Neural cell (in vitro differentiated cells): Measurements from ENCODE around the gene POU2F3. TPM values are rescaled to one million over a fixed set of nuclear protein-coding genes. Genes with fewer than 3 reads are reported as not detected.

Experiments used
- H2AFZ ChIP-seq: fragments of 200-600, 300-800 bp; sonication (generic), shearing (Covaris generic); 2 replicates; pipeline ENCODE4 v1.6.0; 2014; ENCODE audit warnings: low read depth, mild to moderate bottlenecking, antibody characterized with exemption, low read length, moderate library complexity
- H3F3A ChIP-seq: fragments of 200-600 bp; shearing (Covaris generic); 2 replicates; pipeline ENCODE4 v1.6.1; 2016; ENCODE audit warnings: mild to moderate bottlenecking, moderate library complexity, mixed read lengths, antibody characterized with exemption, low read length; ENCODE audit not compliant: insufficient read depth, poor library complexity, severe bottlenecking
- H3K27ac ChIP-seq: fragments of 200-600, 300-800 bp; sonication (generic), shearing (Covaris generic); 2 replicates; pipeline ENCODE4 v1.5.1; 2014; ENCODE audit warnings: mild to moderate bottlenecking, low read length, moderate library complexity
- H3K27me3 ChIP-seq: fragments of 300-800, 200-600 bp; sonication (generic), shearing (Covaris generic); 2 replicates; pipeline ENCODE4 v1.6.0; 2014; ENCODE audit warnings: mild to moderate bottlenecking, low read depth, low read length, moderate library complexity; ENCODE audit not compliant: insufficient read depth
- H3K36me3 ChIP-seq: fragments of 300-800, 200-600 bp; sonication (generic), shearing (Covaris generic); 2 replicates; pipeline ENCODE4 v1.5.1; 2014; ENCODE audit warnings: mild to moderate bottlenecking, antibody characterized with exemption, low read length, moderate library complexity; ENCODE audit not compliant: insufficient read depth
- H3K4me2 ChIP-seq: fragments of 300-800, 200-600 bp; sonication (generic), shearing (Covaris generic); 2 replicates; pipeline ENCODE4 v1.6.0; 2014; ENCODE audit warnings: mild to moderate bottlenecking, low read length
- H3K4me3 ChIP-seq: fragments of 300-800, 200-600 bp; sonication (generic), shearing (Covaris generic); 2 replicates; pipeline ENCODE4 v1.5.1; 2014; ENCODE audit warnings: mild to moderate bottlenecking, low read length, moderate library complexity
- H3K79me2 ChIP-seq: fragments of 200-600 bp; shearing (Covaris generic); replicated peaks from 2 replicates; pipeline ENCODE4 v1.6.0; 2014; ENCODE audit warnings: mild to moderate bottlenecking, low read length, moderate library complexity; ENCODE audit not compliant: insufficient read depth
- H3K9ac ChIP-seq: fragments of 300-800, 200-600 bp; sonication (generic), shearing (Covaris generic); 2 replicates; pipeline ENCODE4 v1.6.1; 2016; ENCODE audit warnings: mild to moderate bottlenecking, low read length, mixed read lengths
- H3K9me2 ChIP-seq: fragments of 200-600 bp; shearing (Covaris generic); 2 replicates; pipeline ENCODE4 v1.6.1; 2016; ENCODE audit warnings: mild to moderate bottlenecking, low read length, mixed read lengths; ENCODE audit not compliant: insufficient read depth
- H3K9me3 ChIP-seq: fragments of 200-600, 300-800 bp; sonication (generic), shearing (Covaris generic); 2 replicates; pipeline ENCODE4 v1.6.1; 2016; ENCODE audit warnings: mild to moderate bottlenecking, mixed run types, low read length, moderate library complexity, mixed read lengths
- H4K20me1 ChIP-seq: fragments of 200-600 bp; shearing (Covaris generic); 2 replicates; pipeline ENCODE4 v1.6.1; 2016; ENCODE audit warnings: mild to moderate bottlenecking, mixed run types; ENCODE audit not compliant: insufficient read depth
- EP300 ChIP-seq: fragments of 450-650 bp; conservative IDR thresholded peaks from 2 replicates; pipeline ENCODE4 v1.6.1; 2014; ENCODE audit warnings: antibody characterized with exemption, mild to moderate bottlenecking, moderate library complexity; ENCODE audit not compliant: poor library complexity, severe bottlenecking
- EZH2 ChIP-seq: fragments of 200-600, 300-800 bp; shearing (Covaris generic), sonication (generic); IDR thresholded peaks from 2 replicates; pipeline ENCODE4 v1.6.1; 2014; ENCODE audit warnings: antibody characterized with exemption, low read length, borderline replicate concordance, mild to moderate bottlenecking; ENCODE audit not compliant: insufficient read depth, poor library complexity, severe bottlenecking
- MXI1 ChIP-seq: fragments of 450-650 bp; conservative IDR thresholded peaks from 2 replicates; pipeline ENCODE4 v1.6.1; 2014; ENCODE audit warnings: antibody characterized with exemption, mild to moderate bottlenecking; ENCODE audit not compliant: poor library complexity, severe bottlenecking
- POLR2AphosphoS5 ChIP-seq: IDR thresholded peaks from 2 replicates; pipeline ENCODE4 v1.6.1; 2012
- RAD21 ChIP-seq: fragments of 450-650 bp; conservative IDR thresholded peaks from 2 replicates; pipeline ENCODE4 v1.6.1; 2014; ENCODE audit warnings: antibody characterized with exemption, mild to moderate bottlenecking, moderate library complexity
- SMC3 ChIP-seq: fragments of 450-650 bp; conservative IDR thresholded peaks from 2 replicates; pipeline ENCODE4 v1.6.1; 2014; ENCODE audit warnings: antibody characterized with exemption, mild to moderate bottlenecking, moderate library complexity; ENCODE audit not compliant: poor library complexity
- TAF1 ChIP-seq: IDR thresholded peaks from 2 replicates; pipeline ENCODE4 v1.6.1; 2012; ENCODE audit warnings: low read depth
- polyA plus RNA-seq: library from polyadenylated mRNA; depleted of rRNA; stranded (reverse); fragments of >200 nt; gene quantifications from 2 replicates; pipeline ENCODE4 v1.2.3, GENCODE V29; 2014
- TF ChIP-seq, protein P1 (sequence below): fragments of 450-650 bp; IDR thresholded peaks from 2 replicates; pipeline ENCODE4 v1.5.1; 2014; ENCODE audit warnings: antibody characterized with exemption, mild to moderate bottlenecking, moderate library complexity; ENCODE audit not compliant: poor library complexity, severe bottlenecking
- TF ChIP-seq, protein P2 (sequence below): IDR thresholded peaks from 2 replicates; pipeline ENCODE4 v1.6.1; 2012; ENCODE audit warnings: borderline replicate concordance

The POU2F3 gene
- polyA plus RNA-seq, 1 donor from 2014 or later: not detected

GRCh38 chr11:120289426-120289825 lies 49.5 kb downstream of the POU2F3 start:
- H4K20me1 ChIP-seq: no peaks in the 10 kb centered on the region
- no peaks in the 10 kb centered on the region for H3K27me3 ChIP-seq
- H3K9me3 ChIP-seq: no peaks in the 10 kb centered on the region
- H3K79me2 ChIP-seq: no peaks in the 10 kb centered on the region
- no peak overlapping the region for H2AFZ ChIP-seq
- H3K9ac ChIP-seq: no peak overlapping the region
- no peak overlapping the region for H3K4me3 ChIP-seq
- H3F3A ChIP-seq: no peaks in the 10 kb centered on the region
- no peaks in the 10 kb centered on the region for H3K9me2 ChIP-seq
- no peaks in the 10 kb centered on the region for H3K36me3 ChIP-seq
- H3K4me2 ChIP-seq: no peak overlapping the region
- H3K27ac ChIP-seq: no peak overlapping the region
- no peak for TF ChIP-seq SMC3
- TF ChIP-seq POLR2AphosphoS5: no peak
- no peak for TF ChIP-seq RAD21
- TF ChIP-seq EZH2: no peak
- no peak for TF ChIP-seq MXI1
- no peak for TF ChIP-seq TAF1
- TF ChIP-seq, protein P1, sequence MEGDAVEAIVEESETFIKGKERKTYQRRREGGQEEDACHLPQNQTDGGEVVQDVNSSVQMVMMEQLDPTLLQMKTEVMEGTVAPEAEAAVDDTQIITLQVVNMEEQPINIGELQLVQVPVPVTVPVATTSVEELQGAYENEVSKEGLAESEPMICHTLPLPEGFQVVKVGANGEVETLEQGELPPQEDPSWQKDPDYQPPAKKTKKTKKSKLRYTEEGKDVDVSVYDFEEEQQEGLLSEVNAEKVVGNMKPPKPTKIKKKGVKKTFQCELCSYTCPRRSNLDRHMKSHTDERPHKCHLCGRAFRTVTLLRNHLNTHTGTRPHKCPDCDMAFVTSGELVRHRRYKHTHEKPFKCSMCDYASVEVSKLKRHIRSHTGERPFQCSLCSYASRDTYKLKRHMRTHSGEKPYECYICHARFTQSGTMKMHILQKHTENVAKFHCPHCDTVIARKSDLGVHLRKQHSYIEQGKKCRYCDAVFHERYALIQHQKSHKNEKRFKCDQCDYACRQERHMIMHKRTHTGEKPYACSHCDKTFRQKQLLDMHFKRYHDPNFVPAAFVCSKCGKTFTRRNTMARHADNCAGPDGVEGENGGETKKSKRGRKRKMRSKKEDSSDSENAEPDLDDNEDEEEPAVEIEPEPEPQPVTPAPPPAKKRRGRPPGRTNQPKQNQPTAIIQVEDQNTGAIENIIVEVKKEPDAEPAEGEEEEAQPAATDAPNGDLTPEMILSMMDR: no peak
- TF ChIP-seq, protein P2, sequence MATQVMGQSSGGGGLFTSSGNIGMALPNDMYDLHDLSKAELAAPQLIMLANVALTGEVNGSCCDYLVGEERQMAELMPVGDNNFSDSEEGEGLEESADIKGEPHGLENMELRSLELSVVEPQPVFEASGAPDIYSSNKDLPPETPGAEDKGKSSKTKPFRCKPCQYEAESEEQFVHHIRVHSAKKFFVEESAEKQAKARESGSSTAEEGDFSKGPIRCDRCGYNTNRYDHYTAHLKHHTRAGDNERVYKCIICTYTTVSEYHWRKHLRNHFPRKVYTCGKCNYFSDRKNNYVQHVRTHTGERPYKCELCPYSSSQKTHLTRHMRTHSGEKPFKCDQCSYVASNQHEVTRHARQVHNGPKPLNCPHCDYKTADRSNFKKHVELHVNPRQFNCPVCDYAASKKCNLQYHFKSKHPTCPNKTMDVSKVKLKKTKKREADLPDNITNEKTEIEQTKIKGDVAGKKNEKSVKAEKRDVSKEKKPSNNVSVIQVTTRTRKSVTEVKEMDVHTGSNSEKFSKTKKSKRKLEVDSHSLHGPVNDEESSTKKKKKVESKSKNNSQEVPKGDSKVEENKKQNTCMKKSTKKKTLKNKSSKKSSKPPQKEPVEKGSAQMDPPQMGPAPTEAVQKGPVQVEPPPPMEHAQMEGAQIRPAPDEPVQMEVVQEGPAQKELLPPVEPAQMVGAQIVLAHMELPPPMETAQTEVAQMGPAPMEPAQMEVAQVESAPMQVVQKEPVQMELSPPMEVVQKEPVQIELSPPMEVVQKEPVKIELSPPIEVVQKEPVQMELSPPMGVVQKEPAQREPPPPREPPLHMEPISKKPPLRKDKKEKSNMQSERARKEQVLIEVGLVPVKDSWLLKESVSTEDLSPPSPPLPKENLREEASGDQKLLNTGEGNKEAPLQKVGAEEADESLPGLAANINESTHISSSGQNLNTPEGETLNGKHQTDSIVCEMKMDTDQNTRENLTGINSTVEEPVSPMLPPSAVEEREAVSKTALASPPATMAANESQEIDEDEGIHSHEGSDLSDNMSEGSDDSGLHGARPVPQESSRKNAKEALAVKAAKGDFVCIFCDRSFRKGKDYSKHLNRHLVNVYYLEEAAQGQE: no peak
- TF ChIP-seq EP300: no peak

DNA sequence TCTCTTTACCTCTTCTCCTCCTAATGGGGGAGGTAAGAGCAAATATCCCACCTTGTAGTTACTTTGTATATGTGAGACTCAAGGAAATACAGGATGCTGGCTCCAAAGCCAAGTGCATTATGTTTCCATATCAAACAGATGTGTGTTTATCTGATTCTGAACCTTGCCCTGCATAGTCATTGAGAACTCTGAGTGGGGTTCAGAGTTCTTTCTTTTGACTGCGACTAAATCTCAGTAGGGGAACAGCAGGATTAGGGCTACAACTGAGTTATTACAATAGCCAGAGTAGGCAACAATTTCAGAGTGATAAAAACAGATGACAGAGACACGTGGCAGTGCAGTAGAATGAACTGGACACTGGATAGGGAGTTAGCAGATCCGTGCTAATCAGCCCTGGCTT lies 51.0 kb downstream of the POU2F3 start:
- no peak overlapping the region for H3K9ac ChIP-seq
- no peaks in the 10 kb centered on the region for H3K9me2 ChIP-seq
- H3K36me3 ChIP-seq: no peaks in the 10 kb centered on the region
- no peak overlapping the region for H2AFZ ChIP-seq
- no peaks in the 10 kb centered on the region for H3K27me3 ChIP-seq
- H3K27ac ChIP-seq: no peak overlapping the region
- TF ChIP-seq EZH2: no peak
- TF ChIP-seq, protein P2: no peak
- TF ChIP-seq EP300: no peak
- no peak for TF ChIP-seq POLR2AphosphoS5
- no peak for TF ChIP-seq RAD21
- TF ChIP-seq TAF1: no peak
- no peaks in the 10 kb centered on the region for H3K79me2 ChIP-seq
- no peak overlapping the region for H3K4me3 ChIP-seq
- no peaks in the 10 kb centered on the region for H3K9me3 ChIP-seq
- H3K4me2 ChIP-seq: no peak overlapping the region
- no peaks in the 10 kb centered on the region for H3F3A ChIP-seq
- no peaks in the 10 kb centered on the region for H4K20me1 ChIP-seq
